ENCODE results near the gene KAT7. TPM values are rescaled to one million over a fixed set of nuclear protein-coding genes. Genes with fewer than 3 reads are reported as not detected.

Gene KAT7
- total and polyA plus RNA-seq, 10 of the 15 experiments (the other 5 are each of a cell fraction or from before 2014, with no cell fraction given) = 6.6 to 45.8 (median 26.3) TPM

DNA sequence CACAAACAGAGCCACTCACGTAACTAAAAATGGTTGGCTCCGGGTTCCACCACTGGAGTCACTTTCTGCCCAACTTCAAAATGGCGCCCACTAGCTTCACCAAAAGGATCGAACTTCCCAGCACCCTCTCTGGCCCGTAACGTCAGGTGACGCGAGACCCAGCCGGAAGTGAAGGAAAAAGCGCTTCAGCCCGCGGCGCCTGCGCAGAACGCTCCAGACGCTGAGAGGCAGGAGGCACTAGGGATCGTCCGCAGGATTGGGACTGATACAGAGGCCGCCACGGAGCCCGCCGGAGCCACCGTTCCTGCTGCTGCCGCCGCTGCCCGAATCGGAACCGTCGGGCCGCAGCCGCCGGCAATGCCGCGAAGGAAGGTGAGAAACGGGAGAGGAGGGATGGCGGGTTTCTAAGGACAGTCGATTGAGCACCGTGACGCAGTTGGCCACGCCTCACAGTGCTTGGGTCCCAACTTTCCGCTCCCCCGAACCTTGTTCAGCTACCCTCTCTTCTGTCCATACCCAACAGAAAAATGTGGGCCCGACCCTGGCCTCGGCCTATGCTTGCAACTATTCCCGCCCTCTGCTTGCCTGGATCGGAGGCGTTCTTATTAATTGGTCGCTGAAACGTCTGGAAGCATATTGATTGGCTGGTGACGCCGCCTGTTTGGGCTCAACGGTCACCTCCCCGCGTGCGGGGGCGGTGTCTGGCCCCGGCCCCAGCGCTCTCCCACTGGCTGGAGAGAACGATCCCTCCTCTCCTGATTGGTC is at the start of gene KAT7 (continued):
- no peak for TF ChIP-seq IKZF2 (IDR thresholded peaks at IDR 0.05)
- TF ChIP-seq RAD51 (IDR thresholded peaks at IDR 0.05) = peak; percentile 94
- peak; percentile 99 for TF ChIP-seq SP1 (IDR thresholded peaks at IDR 0.05; ENCODE audit: low read depth, low read length)
- peak; percentile 49 for TF ChIP-seq KLF5 (IDR thresholded peaks at IDR 0.05; ENCODE audit: partially characterized antibody)
- TF ChIP-seq, protein P1, sequence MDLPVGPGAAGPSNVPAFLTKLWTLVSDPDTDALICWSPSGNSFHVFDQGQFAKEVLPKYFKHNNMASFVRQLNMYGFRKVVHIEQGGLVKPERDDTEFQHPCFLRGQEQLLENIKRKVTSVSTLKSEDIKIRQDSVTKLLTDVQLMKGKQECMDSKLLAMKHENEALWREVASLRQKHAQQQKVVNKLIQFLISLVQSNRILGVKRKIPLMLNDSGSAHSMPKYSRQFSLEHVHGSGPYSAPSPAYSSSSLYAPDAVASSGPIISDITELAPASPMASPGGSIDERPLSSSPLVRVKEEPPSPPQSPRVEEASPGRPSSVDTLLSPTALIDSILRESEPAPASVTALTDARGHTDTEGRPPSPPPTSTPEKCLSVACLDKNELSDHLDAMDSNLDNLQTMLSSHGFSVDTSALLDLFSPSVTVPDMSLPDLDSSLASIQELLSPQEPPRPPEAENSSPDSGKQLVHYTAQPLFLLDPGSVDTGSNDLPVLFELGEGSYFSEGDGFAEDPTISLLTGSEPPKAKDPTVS (IDR thresholded peaks at IDR 0.05; ENCODE audit: low read depth, low read length) = no peak
- peak; percentile 40; the same call in 1 of the 2 replicates for TF ChIP-seq SREBF1 (IDR thresholded peaks at IDR 0.05; ENCODE audit: low read length)
- TF ChIP-seq MTA3 (IDR thresholded peaks at IDR 0.05; ENCODE audit: borderline replicate concordance, low read length) = no peak
- peak; percentile 87 for TF ChIP-seq BACH1 (IDR thresholded peaks at IDR 0.05; ENCODE audit: borderline replicate concordance)
- no peak for TF ChIP-seq SPI1 (IDR thresholded peaks at IDR 0.05; ENCODE audit: borderline replicate concordance, insufficient read depth, low read depth, low read length)
- no peak for TF ChIP-seq ZZZ3 (IDR thresholded peaks at IDR 0.05; ENCODE audit: control insufficient read depth, insufficient read length, low read depth)
- TF ChIP-seq ZNF207 (IDR thresholded peaks at IDR 0.05; ENCODE audit: borderline replicate concordance) = peak; percentile 85
- TF ChIP-seq, protein P2, sequence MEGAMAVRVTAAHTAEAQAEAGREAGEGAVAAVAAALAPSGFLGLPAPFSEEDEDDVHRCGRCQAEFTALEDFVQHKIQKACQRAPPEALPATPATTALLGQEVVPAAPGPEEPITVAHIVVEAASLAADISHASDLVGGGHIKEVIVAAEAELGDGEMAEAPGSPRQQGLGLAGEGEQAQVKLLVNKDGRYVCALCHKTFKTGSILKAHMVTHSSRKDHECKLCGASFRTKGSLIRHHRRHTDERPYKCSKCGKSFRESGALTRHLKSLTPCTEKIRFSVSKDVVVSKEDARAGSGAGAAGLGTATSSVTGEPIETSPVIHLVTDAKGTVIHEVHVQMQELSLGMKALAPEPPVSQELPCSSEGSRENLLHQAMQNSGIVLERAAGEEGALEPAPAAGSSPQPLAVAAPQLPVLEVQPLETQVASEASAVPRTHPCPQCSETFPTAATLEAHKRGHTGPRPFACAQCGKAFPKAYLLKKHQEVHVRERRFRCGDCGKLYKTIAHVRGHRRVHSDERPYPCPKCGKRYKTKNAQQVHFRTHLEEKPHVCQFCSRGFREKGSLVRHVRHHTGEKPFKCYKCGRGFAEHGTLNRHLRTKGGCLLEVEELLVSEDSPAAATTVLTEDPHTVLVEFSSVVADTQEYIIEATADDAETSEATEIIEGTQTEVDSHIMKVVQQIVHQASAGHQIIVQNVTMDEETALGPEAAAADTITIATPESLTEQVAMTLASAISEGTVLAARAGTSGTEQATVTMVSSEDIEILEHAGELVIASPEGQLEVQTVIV (IDR thresholded peaks at IDR 0.05; ENCODE audit: borderline replicate concordance, partially characterized antibody) = peak; percentile 86
- TF ChIP-seq ZNF274 (IDR thresholded peaks at IDR 0.05; ENCODE audit: insufficient read depth, insufficient read length) = no peak
- no peak for TF ChIP-seq TBL1XR1 (IDR thresholded peaks at IDR 0.05; ENCODE audit: low read depth, low read length)
- TF ChIP-seq ZSCAN29 (IDR thresholded peaks at IDR 0.05) = no peak
- TF ChIP-seq RCOR1 (conservative IDR thresholded peaks at IDR 0.05; ENCODE audit: low read depth, low read length) = peak; percentile 95
- TF ChIP-seq YBX1 (IDR thresholded peaks at IDR 0.05) = no peak
- no peak for TF ChIP-seq HDAC2 (IDR thresholded peaks at IDR 0.05)
- peak; percentile 29; the same call in 1 of the 2 replicates for TF ChIP-seq RUNX3 (IDR thresholded peaks at IDR 0.05; ENCODE audit: low read length)
- no peak for TF ChIP-seq BRCA1 (IDR thresholded peaks at IDR 0.05; ENCODE audit: low read depth, low read length)
- TF ChIP-seq, protein P3, sequence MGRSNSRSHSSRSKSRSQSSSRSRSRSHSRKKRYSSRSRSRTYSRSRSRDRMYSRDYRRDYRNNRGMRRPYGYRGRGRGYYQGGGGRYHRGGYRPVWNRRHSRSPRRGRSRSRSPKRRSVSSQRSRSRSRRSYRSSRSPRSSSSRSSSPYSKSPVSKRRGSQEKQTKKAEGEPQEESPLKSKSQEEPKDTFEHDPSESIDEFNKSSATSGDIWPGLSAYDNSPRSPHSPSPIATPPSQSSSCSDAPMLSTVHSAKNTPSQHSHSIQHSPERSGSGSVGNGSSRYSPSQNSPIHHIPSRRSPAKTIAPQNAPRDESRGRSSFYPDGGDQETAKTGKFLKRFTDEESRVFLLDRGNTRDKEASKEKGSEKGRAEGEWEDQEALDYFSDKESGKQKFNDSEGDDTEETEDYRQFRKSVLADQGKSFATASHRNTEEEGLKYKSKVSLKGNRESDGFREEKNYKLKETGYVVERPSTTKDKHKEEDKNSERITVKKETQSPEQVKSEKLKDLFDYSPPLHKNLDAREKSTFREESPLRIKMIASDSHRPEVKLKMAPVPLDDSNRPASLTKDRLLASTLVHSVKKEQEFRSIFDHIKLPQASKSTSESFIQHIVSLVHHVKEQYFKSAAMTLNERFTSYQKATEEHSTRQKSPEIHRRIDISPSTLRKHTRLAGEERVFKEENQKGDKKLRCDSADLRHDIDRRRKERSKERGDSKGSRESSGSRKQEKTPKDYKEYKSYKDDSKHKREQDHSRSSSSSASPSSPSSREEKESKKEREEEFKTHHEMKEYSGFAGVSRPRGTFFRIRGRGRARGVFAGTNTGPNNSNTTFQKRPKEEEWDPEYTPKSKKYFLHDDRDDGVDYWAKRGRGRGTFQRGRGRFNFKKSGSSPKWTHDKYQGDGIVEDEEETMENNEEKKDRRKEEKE (IDR thresholded peaks at IDR 0.05) = no peak
- TF ChIP-seq NBN (IDR thresholded peaks at IDR 0.05) = peak; percentile 89
- no peak for TF ChIP-seq ZNF24 (IDR thresholded peaks at IDR 0.05)
- peak; percentile 32; the same call in 2 of the 3 replicates for TF ChIP-seq POU2F2 (IDR thresholded peaks at IDR 0.05; ENCODE audit: borderline replicate concordance, low read depth, low read length)

Measured in GM12878 (cell line).